ENCODE data around the gene GAA.

Gene GAA

DNA sequence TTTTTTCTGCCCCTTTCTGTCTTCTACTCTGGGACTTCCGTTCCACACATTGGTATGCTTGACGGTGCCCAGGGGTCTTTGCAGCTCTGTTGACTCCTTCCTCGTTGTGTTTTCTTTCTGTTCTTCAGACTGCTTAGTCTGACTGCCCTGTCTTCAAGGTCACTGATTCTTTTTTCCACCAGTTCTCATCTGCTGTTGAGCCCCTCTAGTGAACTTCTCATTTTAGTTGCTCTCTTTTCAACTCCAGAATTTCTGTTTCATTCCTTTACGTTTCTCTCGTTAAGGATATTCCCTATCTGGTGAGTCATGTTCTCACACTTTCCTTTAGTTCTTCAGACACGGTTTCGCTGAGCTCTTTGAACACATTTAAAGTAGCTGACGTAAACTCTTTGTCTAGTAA is 13.8 kb downstream of the GAA start:
- DNase-seq (ENCODE audit: low read depth in 2 of 3, low spot score in 1 of 3), result no peak

DNA sequence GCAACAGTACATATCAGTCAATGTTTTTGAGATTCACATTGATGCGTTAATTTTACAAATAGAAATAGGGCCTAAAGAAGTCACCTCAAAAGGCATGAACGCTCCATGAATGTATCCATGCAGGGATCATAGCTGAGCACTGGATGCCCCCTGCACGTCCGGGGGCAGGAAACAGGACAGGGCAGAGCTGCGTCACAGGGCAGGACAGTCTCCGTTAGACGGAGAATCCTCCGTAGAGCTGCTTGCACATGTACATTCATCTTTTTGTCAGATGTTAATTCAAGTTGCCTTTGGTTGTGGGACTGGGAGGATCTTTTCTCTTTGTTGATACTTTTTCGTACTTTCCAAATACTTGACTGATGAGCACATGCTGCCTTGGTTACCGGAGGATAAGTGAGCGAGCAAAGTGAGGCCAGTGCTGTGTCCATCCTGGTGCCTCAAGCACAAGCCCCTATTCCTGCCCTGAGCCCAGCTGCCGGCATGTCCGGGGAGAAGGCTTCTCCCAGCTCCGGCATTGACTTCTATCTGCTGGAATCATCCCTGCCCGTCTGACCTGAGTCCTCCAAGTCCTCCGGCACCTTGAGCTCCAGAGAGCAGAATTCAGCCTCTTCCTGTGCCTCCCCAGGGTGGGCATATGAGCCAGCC is 15.0 kb downstream of the GAA start:
- DNase-seq (ENCODE audit: low read depth in 2 of 3, low spot score in 1 of 3), result no peak

DNA sequence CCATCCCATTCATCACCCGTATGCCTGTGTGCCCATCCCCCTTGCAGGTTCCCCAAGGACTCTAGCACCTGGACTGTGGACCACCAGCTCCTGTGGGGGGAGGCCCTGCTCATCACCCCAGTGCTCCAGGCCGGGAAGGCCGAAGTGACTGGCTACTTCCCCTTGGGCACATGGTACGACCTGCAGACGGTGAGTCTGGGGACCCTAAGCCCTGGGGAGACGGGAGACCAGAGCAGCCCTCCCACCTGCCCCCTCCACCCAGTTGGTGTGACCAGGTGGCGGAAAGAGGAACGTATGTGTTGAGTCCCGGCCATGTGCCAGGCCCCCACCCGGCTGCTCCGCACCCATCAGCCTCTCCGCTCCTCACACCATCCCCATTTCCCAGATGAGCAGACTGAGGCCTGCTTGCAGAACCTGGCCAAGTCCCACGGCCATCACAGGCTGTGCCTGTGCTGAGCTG is 15.6 kb downstream of the GAA start:
- no peak for DNase-seq (ENCODE audit: low read depth in 2 of 3, low spot score in 1 of 3)

DNA sequence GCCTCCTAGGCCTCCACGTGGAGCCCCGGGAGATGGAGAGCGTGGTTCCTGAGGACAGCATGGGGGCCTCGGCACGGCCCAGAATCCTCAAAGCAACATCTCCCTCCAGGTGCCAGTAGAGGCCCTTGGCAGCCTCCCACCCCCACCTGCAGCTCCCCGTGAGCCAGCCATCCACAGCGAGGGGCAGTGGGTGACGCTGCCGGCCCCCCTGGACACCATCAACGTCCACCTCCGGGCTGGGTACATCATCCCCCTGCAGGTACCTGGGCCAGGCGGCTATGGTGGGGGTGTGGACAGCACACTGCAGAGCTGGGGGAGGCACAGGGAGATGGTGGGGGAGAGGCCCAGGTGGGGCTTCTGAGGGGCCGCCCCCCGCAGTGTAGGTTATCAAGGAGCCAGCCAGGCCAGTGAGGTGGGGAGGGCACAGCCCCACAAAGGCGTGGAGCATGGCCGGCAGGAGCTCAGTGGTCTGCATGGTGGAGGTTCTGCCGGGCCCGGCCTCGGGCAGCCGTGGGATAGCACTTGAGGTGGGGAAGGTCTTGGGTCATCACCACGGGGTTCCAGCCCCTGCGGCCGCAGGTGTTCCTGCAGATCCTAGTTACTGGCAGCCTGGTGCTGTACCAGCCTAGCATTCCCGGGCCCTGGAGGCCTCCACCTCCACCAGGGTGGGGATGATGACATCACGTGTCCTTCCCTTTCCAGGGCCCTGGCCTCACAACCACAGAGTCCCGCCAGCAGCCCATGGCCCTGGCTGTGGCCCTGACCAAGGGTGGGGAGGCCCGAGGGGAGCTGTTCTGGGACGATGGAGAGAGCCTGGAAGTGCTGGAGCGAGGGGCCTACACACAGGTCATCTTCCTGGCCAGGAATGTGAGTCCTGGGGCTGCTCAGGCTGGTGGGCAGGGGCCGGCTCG is 16.4 kb downstream of the GAA start:
- no peak for DNase-seq (ENCODE audit: low read depth in 2 of 3, low spot score in 1 of 3)

DNA sequence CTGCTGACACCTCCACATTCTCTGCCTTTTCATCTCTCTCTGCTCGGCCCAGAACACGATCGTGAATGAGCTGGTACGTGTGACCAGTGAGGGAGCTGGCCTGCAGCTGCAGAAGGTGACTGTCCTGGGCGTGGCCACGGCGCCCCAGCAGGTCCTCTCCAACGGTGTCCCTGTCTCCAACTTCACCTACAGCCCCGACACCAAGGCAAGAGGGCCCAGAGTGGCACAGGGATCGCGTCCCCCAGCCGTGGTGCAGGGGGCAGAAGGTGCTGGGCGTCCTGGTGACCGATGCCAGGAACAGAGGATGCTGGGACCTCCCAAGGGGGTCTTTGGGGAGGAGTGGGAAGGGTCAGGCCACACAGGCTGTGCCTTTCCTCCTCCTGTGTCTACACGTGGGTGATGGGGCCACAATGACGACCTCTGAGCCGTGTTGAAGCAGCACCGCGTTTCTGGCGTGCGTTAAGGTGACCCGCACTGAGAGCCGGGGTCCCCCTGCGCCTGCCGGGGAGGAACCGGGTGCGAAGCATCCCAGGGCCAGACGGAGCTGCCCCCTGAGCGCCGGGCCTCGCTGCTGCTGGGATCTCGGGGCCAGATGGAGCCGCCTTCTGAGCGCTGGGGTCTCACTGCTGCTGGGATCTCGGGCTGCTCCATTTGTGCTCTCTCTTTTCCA is 17.4 kb downstream of the GAA start:
- DNase-seq (ENCODE audit: low read depth in 2 of 3, low spot score in 1 of 3), result no peak

DNA sequence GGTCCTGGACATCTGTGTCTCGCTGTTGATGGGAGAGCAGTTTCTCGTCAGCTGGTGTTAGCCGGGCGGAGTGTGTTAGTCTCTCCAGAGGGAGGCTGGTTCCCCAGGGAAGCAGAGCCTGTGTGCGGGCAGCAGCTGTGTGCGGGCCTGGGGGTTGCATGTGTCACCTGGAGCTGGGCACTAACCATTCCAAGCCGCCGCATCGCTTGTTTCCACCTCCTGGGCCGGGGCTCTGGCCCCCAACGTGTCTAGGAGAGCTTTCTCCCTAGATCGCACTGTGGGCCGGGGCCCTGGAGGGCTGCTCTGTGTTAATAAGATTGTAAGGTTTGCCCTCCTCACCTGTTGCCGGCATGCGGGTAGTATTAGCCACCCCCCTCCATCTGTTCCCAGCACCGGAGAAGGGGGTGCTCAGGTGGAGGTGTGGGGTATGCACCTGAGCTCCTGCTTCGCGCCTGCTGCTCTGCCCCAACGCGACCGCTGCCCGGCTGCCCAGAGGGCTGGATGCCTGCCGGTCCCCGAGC is 17.9 kb downstream of the GAA start:
- DNase-seq (ENCODE audit: low read depth in 2 of 3, low spot score in 1 of 3), result no peak

DNA sequence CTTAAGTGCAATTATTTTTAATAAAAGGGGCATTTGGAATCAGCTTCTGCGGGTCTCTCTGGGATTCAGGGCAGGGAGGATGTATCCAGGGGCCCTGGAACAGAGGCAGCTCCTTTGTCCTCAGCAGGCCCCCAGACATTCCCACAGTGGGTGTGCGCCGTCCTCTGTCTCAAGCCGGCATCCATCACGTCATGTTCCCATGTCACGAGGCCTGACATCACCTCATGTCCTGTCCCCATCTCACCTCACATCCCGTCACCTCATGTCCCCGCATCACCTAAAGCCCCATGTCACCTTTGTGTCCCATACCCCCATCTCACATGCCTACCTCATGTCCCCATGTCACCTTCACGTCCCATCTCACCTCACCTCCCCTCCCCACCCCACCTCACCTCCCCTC is 18.5 kb downstream of the GAA start:
- DNase-seq (ENCODE audit: low read depth in 2 of 3, low spot score in 1 of 3), result no peak

DNA sequence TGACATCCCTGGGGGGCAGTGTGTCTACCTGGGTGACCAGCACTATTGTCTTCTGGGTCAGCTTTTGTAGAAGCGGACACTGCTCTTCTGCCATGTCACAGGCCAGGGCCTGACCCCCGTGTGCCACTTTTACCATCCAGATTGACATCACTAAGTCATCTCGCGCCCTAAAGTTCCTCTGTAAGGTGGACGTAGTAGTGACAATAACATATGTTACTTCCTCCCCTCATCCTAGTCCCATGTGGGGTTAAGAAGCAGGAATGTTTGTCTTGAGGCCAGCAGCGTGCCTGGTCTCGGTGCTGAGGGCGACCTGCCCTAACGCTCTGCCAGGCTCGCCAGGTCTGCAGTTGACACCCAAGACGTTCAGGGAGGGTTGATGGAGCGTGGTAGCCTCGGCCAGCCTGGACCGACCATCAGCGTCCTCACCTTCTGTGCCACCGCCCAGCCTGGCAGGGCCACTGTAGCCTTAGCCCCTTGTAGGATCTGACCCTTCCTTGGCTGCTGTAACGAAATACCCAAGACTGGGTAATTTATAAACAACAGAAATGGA is 20.7 kb downstream of the GAA start:
- DNase-seq (ENCODE audit: low read depth in 2 of 3, low spot score in 1 of 3), result no peak

DNA sequence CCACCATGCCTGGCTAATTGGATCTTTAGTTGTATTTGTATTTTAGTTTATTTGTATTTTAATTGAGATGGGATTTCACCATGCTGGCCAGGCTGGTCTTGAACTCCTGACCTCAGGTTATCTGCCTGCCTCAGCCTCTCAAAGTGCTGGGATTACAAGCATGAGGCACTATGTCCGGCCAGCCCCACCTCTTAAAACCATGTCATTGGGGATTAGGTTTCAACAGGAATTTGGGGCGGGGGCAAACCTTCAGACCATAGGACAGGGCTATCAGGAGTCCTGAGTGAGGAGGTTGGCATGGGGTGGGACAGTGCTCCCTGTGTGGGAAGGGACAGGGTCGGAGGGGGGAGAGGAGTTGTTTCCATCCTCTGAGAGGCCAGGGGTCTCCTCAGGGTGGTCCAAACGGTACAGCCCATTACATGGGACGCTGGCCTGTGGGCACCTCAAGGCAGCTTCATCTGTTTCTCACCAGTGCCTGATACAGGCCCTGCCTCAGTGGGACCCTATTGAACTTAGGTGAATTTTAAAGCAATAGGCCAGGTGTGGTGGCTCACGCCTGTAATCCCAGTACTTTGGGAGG is 21.6 kb downstream of the GAA start:
- DNase-seq (ENCODE audit: low read depth in 2 of 3, low spot score in 1 of 3), result no peak

DNA sequence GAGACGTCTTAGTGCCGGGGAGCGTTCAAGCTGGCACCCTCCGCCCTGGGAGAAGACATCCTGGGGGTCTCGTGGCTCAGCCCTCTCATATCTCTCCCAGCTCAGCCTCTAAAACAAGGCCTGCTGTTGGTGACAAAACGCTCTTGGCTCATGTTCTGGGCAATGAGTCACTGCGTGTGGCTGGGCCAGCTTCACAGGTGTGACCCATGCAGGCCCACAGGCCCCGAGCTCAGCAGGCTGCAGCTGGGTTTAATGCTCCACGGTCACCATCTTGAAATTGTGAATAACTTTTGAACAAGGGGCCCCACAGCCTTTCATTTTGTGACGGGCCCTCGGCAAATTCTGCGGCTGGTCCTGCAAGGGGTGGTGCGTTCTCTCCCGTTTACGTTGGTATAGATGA is 22.4 kb downstream of the GAA start:
- no peak for DNase-seq (ENCODE audit: low read depth in 2 of 3, low spot score in 1 of 3)

DNA sequence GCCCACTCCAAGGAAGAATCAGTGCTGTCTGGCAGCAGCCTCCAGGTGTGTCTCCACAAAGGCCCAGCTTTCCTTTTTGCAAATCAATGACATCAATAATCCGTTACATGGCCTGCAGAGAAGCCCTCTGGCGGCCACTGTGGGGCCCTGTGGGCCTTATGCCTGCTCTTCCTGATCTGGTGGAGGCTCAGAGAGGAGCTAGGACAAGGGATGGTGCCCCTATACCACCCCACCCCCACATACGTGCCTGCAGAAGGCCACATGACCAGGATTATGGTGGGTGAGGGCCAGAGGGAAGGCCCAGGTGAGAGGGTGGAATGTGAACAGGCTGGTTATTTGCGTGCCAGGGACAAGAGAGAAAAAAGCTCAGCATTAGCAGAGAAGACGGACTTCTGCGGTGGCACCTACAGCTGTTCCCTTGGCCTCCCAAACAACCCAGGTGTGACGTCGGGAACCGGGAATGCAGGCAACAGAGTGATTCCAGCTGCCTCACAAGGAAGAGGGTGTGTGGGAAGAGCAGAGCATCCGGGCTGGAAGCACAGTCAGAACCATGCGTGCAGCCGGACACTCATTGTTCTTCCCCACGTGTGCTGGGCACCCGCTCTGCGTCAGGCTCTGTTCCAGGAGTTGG is 23.1 kb downstream of the GAA start:
- no peak for DNase-seq (ENCODE audit: low read depth in 2 of 3, low spot score in 1 of 3)

DNA sequence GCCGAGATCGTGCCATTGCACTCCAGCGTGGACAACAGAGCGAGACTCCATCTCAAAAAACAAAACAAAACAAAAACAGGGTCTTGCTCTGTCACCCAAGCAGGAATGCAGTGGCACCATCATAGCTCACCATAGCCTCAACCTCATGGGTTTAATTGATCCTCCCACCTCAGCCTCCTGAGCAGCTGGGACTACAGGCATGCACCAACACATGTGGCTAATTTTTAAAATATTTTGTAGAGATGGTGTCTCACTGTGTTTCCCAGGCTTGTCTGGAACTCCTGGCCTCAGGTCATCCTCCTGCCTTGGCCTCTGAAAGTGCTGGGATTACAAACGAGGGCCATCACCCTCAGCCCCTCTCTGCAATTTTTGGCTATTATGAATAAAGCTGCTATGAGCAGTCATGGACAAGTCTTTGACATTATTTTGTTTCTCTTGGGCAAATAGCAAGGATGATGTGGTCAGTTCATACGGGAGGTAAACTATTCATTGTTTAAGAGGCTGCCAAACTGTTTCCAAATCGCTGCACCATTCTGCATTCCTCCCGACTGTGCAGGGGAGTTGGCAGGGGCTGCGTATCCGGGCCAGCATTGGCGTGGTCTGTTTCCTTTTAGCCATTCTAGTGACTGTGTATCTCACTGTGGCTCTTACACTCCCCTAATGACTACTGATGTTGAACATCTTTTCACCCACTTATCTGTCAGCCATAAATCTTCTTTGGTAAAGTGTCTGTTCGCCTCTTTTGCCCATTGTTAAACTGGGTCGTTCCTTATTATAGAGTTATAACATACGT is 24.5 kb downstream of the GAA start:
- no peak for DNase-seq (ENCODE audit: low read depth in 2 of 3, low spot score in 1 of 3)

DNA sequence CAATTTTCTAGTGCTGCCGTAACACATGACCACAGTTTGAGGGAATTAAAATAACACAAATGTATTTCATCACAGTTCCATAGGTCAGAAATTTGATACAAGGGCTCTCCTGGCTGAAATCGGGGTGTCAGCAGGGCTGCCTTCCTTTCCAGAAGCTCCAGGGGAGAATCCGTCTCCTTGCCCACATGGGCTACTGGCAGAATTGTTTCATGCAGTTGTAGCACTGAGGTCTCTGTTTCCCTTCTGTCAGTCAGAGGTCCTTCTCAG is 25.0 kb downstream of the GAA start:
- DNase-seq (ENCODE audit: low read depth in 2 of 3, low spot score in 1 of 3), result no peak

DNA sequence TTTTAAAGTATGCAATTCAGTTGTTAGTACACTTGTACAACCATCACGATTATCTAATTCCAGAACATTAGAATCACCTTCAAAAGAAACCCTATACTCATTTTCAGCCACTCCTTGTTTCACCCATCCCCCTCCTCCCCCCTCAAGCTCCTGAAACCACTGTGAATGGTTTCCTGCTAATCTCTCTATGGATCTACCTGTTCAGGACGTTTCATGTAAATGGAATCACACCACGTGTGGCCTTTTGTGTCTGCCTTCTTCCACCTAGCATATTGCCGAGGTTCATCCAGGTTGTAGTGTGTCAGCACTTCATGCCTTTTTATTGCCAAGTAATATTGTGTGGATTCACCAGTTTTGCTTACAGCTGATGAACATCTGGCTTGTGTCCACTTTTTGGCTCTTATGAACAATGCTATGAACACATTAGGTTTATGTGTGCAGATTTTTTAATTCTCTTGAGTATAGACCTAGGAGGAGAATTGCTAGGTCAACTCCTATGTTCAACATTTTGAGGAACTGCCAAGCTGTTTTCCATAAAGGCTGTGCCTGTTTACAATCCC is 27.7 kb downstream of the GAA start:
- no peak for DNase-seq (ENCODE audit: low read depth in 2 of 3, low spot score in 1 of 3)

DNA sequence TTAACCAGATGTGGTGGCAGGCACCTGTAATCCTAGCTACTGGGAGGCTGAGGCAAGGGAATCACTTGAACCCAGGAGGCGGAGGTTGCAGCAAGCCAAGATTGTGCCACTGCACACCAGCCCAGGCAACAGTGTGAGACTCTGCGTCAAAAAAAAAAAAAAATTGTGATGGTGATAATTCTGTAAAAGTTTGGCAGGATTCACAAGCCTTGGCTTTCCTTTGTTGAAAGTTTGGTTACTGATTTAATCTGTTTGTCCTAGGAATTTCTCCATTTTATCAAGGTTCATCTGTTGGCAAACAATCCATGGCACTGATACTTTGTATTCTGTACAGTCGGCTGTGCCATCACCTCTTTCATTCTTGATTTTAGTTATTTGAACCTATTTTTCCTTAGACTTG is 29.6 kb downstream of the GAA start:
- DNase-seq (ENCODE audit: low read depth in 2 of 3, low spot score in 1 of 3), result no peak

DNA sequence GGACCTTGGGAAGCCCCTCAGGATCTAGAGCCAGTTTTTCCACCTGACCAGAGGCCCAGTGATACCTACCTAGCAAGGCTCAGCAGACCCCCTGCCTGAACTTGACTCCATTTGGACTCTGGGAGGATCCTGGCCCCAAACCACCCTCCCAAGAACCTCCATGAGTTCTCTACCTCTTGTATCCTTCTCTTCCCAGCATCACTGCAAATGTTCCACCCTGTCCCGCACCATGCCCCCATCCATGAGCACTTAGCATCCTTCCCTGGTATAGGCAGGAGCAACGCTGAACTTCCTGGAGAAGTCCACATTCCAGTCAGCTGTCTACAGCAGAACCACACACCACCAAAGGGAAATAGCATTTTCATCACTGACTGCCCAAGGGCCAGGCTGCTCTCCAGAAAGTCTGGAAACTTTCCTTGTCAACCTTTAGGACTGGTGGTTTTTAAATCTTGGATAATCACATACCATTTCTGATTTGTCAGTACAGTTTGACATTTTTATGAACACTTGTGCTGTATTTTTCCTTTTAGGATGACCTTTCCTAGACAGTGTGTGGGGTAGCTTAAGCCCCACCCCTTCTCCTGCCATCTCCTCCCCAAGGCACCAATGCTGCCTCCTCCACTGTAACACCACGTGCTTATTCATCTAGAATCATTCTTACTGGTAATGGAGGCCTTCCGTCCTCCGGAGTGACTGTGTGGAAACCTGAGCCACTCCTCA is 31.7 kb downstream of the GAA start:
- no peak for DNase-seq (ENCODE audit: low read depth in 2 of 3, low spot score in 1 of 3)

DNA sequence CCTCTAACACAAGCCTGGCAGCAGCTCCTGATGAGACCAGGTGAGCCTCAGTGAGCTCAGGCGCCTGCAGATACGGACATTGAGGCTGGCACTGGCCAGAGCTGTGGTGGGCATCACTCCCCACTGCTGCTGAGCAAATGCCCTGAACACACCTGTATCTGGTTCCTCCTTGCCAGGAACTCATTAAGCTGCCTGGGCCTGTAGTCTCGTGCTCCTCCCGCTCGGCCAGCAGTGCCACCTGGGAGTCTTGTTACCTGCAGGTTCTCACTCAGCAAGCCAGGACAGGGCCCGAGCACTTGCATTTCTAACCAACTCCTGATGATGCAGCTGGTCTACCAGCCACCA is 32.2 kb downstream of the GAA start:
- DNase-seq (ENCODE audit: low read depth in 2 of 3, low spot score in 1 of 3), result no peak

DNA sequence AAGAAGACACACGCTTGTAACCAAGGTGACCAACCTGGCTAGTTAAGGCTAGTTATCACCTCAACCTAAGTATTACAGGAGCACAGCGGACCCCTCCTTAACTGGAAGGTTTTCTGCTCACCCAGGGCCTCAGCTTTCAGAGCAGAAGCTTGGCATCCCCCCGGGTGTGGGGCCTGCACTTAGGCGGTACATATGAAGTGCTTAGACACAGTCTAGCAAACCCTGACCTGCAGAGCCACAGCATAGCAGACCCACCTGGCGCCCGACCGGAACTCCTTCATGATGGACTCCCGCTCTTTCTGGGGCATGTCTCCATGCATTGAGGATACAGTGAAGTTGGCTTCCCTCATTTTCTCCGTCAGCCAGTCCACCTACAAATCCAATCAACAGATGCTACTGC is 35.8 kb downstream of the GAA start:
- no peak for DNase-seq (ENCODE audit: low read depth in 2 of 3, low spot score in 1 of 3)

DNA sequence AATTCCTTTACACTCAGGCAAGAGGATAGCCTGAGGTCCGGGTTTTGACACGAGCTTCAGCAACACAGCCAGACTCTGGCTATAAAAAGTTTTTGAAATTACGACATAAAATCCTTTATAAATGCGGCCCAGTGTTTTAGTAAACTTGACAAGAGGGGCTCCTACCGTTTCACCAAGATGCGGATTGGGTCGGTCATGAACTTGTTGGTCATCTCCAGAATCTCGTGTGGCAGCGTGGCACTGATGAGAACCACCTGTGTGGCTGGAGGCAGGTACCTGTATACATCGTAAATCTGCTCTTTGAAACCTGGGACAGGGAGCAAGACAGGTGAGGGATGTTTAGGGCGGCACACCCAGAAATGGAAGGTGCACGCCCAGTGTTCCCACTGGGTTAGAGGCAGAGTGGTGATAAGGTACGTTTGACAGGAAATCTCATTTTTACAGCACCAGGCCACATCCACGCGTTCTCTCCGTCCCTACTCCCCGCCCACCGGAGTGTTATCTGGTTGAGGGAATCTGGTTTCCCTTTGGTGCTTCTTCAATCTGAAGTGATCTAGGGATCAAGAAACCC is 37.6 kb downstream of the GAA start:
- no peak for DNase-seq (ENCODE audit: low read depth in 2 of 3, low spot score in 1 of 3)
